Activated naive CD4-positive, alpha-beta T cell treated with anti-CD3 and anti-CD28 coated beads, Interleukin-2, amount 10 ng/mL, durations not matched to agents 7 days and 5 days (primary cell): ENCODE data around the gene JCAD.
A peak's percentile ranks its signal among the peaks of the same experiment; 100 is the strongest.
"Not testable (repeated sequence)": the region's sequence is repeated elsewhere in the genome, so short reads cannot be mapped to it uniquely, and the experiment has no call there.

Experiments
- CTCF ChIA-PET: fragments of 350-600 bp; sonication (Branson Sonifier 250); formaldehyde crosslinking; loops from one replicate; lab custom pipeline; 2021; ENCODE audit warnings: antibody characterized with exemption; lab: Charles Lee
- DNase-seq: peaks from one replicate; pipeline ENCODE4 v3.0.0-alpha.2; 2020
- H3K27ac Mint-ChIP-seq: one replicate; pipeline ENCODE4 v1.8.0; 2021; ENCODE audit warnings: mild to moderate bottlenecking, moderate library complexity, mixed read lengths
- H3K27me3 Mint-ChIP-seq: one replicate; pipeline ENCODE4 v1.8.0; 2021; ENCODE audit warnings: mild to moderate bottlenecking, mixed read lengths
- H3K36me3 Mint-ChIP-seq: one replicate; pipeline ENCODE4 v1.8.0; 2021; ENCODE audit warnings: mixed read lengths
- H3K4me1 Mint-ChIP-seq: one replicate; pipeline ENCODE4 v1.8.0; 2021; ENCODE audit warnings: mixed read lengths
- H3K4me3 Mint-ChIP-seq: one replicate; pipeline ENCODE4 v1.8.0; 2021; ENCODE audit warnings: mild to moderate bottlenecking, moderate library complexity, mixed read lengths
- H3K9me3 Mint-ChIP-seq: one replicate; pipeline ENCODE4 v1.8.0; 2021; ENCODE audit warnings: mixed read lengths

The JCAD gene

GRCh38 chr10:30059209-30060107 lies at the start of gene JCAD:
Gene JCAD (minus strand): TSS chr10:30059586. CDS start chr10:30047812, 11,774 bp downstream.
- peaks cover 90% of the 10 kb centered on the region for H3K27me3 Mint-ChIP-seq
- no peak within 1 kb of the TSS for H3K27ac Mint-ChIP-seq
- peak; percentile 72 for DNase-seq
- no peaks in the 10 kb centered on the region for H3K36me3 Mint-ChIP-seq
- H3K4me3 Mint-ChIP-seq: peak within 1 kb of the TSS; percentile 46
- CTCF ChIA-PET: no interaction called here
- H3K9me3 Mint-ChIP-seq: no peaks in the 10 kb centered on the region
- peaks cover 7% of the 10 kb centered on the region for H3K4me1 Mint-ChIP-seq

GRCh38 chr10:30106987-30107386 lies 47.6 kb upstream of the JCAD start:
- DNase-seq: no peak
- peaks cover 4% of the 10 kb centered on the region for H3K27me3 Mint-ChIP-seq
- no peaks in the 10 kb centered on the region for H3K36me3 Mint-ChIP-seq
- H3K27ac Mint-ChIP-seq: no peak overlapping the region
- H3K9me3 Mint-ChIP-seq: no peaks in the 10 kb centered on the region
- H3K4me3 Mint-ChIP-seq: no peak overlapping the region
- H3K4me1 Mint-ChIP-seq: no peaks in the 10 kb centered on the region
- CTCF ChIA-PET: no interaction called here

GRCh38 chr10:30103595-30104320 lies 44.4 kb upstream of the JCAD start:
- CTCF ChIA-PET: no interaction called here
- no peaks in the 10 kb centered on the region for H3K4me1 Mint-ChIP-seq
- H3K27ac Mint-ChIP-seq: no peak overlapping the region

GRCh38 chr10:30099706-30100105 lies 40.3 kb upstream of the JCAD start:
- H3K4me3 Mint-ChIP-seq, CTCF ChIA-PET, H3K27ac Mint-ChIP-seq, H3K4me1 Mint-ChIP-seq, DNase-seq, H3K36me3 Mint-ChIP-seq, H3K9me3 Mint-ChIP-seq: not testable (repeated sequence)
- H3K27me3 Mint-ChIP-seq: peaks cover 18% of the 10 kb centered on the region

More at GRCh38 chr10:30103595-30104320, 44.4 kb upstream of the JCAD start:
- H3K36me3 Mint-ChIP-seq: no peaks in the 10 kb centered on the region
- no peak overlapping the region for H3K4me3 Mint-ChIP-seq
- DNase-seq: no peak
- H3K27me3 Mint-ChIP-seq: peaks cover 8% of the 10 kb centered on the region
- no peaks in the 10 kb centered on the region for H3K9me3 Mint-ChIP-seq

GRCh38 chr10:30099101-30099500 lies 39.7 kb upstream of the JCAD start:
- Mint-ChIP-seq H3K36me3 (no peaks in the 10 kb centered on the region), H3K4me3 (no peak overlapping the region), H3K27me3 (peaks cover 24% of the 10 kb centered on the region), H3K4me1 (no peaks in the 10 kb centered on the region), H3K27ac (no peak overlapping the region), H3K9me3 (no peaks in the 10 kb centered on the region)
- CTCF ChIA-PET: interaction anchor here (0.6 kb wide), 1 partner anchor 13 kb away, joined by 4 read pairs; no protein-coding TSS in a partner anchor
- no peak for DNase-seq

GRCh38 chr10:30098629-30099028 lies 39.2 kb upstream of the JCAD start:
- Mint-ChIP-seq H3K9me3 (no peaks in the 10 kb centered on the region), H3K4me3 (no peak overlapping the region), H3K27me3 (peaks cover 21% of the 10 kb centered on the region), H3K36me3 (no peaks in the 10 kb centered on the region), H3K4me1 (no peaks in the 10 kb centered on the region), H3K27ac (no peak overlapping the region)
- DNase-seq: no peak
- CTCF ChIA-PET: interaction anchor here (0.6 kb wide), 2 partner anchors 14 to 129 kb away, joined by 4 read pairs; no protein-coding TSS in a partner anchor

GRCh38 chr10:30096564-30096963 lies 37.2 kb upstream of the JCAD start:
- Mint-ChIP-seq H3K27ac (no peak overlapping the region), H3K36me3 (no peaks in the 10 kb centered on the region), H3K4me1 (no peaks in the 10 kb centered on the region), H3K4me3 (no peak overlapping the region), H3K9me3 (no peaks in the 10 kb centered on the region), H3K27me3 (peaks cover 32% of the 10 kb centered on the region)
- DNase-seq: no peak
- CTCF ChIA-PET: interaction anchor here (1.4 kb wide), 1 partner anchor 98 kb away, joined by 4 read pairs; no protein-coding TSS in a partner anchor

- Mint-ChIP-seq H3K9me3 (no peaks in the 10 kb centered on the region), H3K27ac (no peak overlapping the region), H3K36me3 (no peaks in the 10 kb centered on the region), H3K27me3 (peaks cover 32% of the 10 kb centered on the region), H3K4me3 (no peak overlapping the region), H3K4me1 (no peaks in the 10 kb centered on the region)
- CTCF ChIA-PET: interaction anchor here (1.4 kb wide), 1 partner anchor 98 kb away, joined by 4 read pairs; no protein-coding TSS in a partner anchor
- DNase-seq: no peak
Measured at GRCh38 chr10:30095631-30096422, 36.4 kb upstream of the JCAD start.

- no peak for DNase-seq
- no peak overlapping the region for H3K27ac Mint-ChIP-seq
- CTCF ChIA-PET: interaction anchor here (0.7 kb wide), 1 partner anchor 321 kb away, joined by 4 read pairs; no protein-coding TSS in a partner anchor
- no peaks in the 10 kb centered on the region for H3K4me1 Mint-ChIP-seq
- no peaks in the 10 kb centered on the region for H3K36me3 Mint-ChIP-seq
- peaks cover 37% of the 10 kb centered on the region for H3K27me3 Mint-ChIP-seq
- H3K4me3 Mint-ChIP-seq: no peak overlapping the region
- no peaks in the 10 kb centered on the region for H3K9me3 Mint-ChIP-seq
Measured at GRCh38 chr10:30094601-30095000, 35.2 kb upstream of the JCAD start.

GRCh38 chr10:30093303-30093950 lies 34.0 kb upstream of the JCAD start:
- H3K4me3 Mint-ChIP-seq: no peak overlapping the region
- no peak overlapping the region for H3K27ac Mint-ChIP-seq
- CTCF ChIA-PET: no interaction called here
- peaks cover 43% of the 10 kb centered on the region for H3K27me3 Mint-ChIP-seq
- no peak for DNase-seq
- H3K4me1 Mint-ChIP-seq: no peaks in the 10 kb centered on the region
- H3K9me3 Mint-ChIP-seq: no peaks in the 10 kb centered on the region
- no peaks in the 10 kb centered on the region for H3K36me3 Mint-ChIP-seq

- H3K27me3 Mint-ChIP-seq: peaks cover 46% of the 10 kb centered on the region
- DNase-seq: no peak
- CTCF ChIA-PET: no interaction called here
Measured at GRCh38 chr10:30092151-30092790, 32.9 kb upstream of the JCAD start.

GRCh38 chr10:30091136-30091535 lies 31.8 kb upstream of the JCAD start:
- Mint-ChIP-seq H3K27ac (no peak overlapping the region), H3K4me1 (no peaks in the 10 kb centered on the region), H3K36me3 (no peaks in the 10 kb centered on the region), H3K4me3 (no peak overlapping the region), H3K27me3 (peaks cover 46% of the 10 kb centered on the region), H3K9me3 (no peaks in the 10 kb centered on the region)
- CTCF ChIA-PET: interaction anchor here (1.8 kb wide), 1 partner anchor 91 kb away, joined by 3 read pairs; no protein-coding TSS in a partner anchor
- no peak for DNase-seq

More at GRCh38 chr10:30092151-30092790, 32.9 kb upstream of the JCAD start:
- H3K4me3 Mint-ChIP-seq: no peak overlapping the region
- no peaks in the 10 kb centered on the region for H3K9me3 Mint-ChIP-seq
- no peaks in the 10 kb centered on the region for H3K4me1 Mint-ChIP-seq
- no peak overlapping the region for H3K27ac Mint-ChIP-seq
- H3K36me3 Mint-ChIP-seq: no peaks in the 10 kb centered on the region

- CTCF ChIA-PET: no interaction called here
- no peak overlapping the region for H3K4me3 Mint-ChIP-seq
- no peak for DNase-seq
- H3K27ac Mint-ChIP-seq: no peak overlapping the region
- peaks cover 41% of the 10 kb centered on the region for H3K27me3 Mint-ChIP-seq
- H3K36me3 Mint-ChIP-seq: no peaks in the 10 kb centered on the region
- H3K9me3 Mint-ChIP-seq: no peaks in the 10 kb centered on the region
- H3K4me1 Mint-ChIP-seq: no peaks in the 10 kb centered on the region
Measured at GRCh38 chr10:30088178-30088577, 28.8 kb upstream of the JCAD start.
